HG02763 (cell line): ENCODE data around the gene SMG6.
"Not testable (repeated sequence)": the region's sequence is repeated elsewhere in the genome, so short reads cannot be mapped to it uniquely, and the experiment has no call there.

Experiments used
- ATAC-seq: cut with Tn5 transposase; IDR thresholded peaks from one replicate; pipeline ENCODE4 v1.9.1; 2021; ENCODE audit warnings: mild to moderate bottlenecking, moderate library complexity; ENCODE audit not compliant: unreplicated experiment

SMG6 gene

GRCh38 chr17:2181897-2182448 lies 121.6 kb downstream of the SMG6 start:
- ATAC-seq = no peak

DNA sequence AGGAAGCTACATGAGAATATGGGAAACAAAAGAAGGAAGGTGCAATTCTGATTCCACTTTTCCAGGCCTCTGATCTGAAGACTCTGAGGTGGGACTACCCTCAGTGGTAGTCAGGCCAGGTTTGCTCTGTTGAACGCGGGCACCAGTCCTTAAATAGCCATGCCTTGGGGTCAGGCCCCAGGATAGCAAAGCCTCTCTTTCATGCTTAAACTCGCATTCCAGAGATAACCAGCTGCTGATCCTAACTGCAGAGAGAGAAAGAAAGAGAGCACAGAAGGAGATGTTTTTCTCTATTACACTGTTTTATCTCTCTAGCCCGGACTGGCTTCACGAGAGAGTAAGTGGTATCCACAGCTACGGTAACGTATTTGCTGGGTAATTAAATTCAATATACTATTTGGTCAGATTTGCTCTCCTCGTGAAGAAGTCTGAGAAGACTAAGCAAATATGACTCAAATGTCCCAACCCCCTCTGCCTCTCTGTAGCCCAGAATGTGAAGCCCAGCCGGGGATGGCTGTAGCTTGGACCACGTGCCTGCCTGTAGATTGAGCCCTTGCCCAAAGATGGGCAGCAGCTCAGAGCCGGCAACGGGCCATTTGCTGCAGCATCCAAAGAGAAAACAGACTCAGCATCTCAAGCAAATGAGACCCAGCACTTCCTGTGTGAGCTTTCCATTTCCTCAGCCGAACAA lies 122.2 kb downstream of the SMG6 start:
- no peak for ATAC-seq

- no peak for ATAC-seq
Measured at GRCh38 chr17:2180768-2181167, 122.8 kb downstream of the SMG6 start.

DNA sequence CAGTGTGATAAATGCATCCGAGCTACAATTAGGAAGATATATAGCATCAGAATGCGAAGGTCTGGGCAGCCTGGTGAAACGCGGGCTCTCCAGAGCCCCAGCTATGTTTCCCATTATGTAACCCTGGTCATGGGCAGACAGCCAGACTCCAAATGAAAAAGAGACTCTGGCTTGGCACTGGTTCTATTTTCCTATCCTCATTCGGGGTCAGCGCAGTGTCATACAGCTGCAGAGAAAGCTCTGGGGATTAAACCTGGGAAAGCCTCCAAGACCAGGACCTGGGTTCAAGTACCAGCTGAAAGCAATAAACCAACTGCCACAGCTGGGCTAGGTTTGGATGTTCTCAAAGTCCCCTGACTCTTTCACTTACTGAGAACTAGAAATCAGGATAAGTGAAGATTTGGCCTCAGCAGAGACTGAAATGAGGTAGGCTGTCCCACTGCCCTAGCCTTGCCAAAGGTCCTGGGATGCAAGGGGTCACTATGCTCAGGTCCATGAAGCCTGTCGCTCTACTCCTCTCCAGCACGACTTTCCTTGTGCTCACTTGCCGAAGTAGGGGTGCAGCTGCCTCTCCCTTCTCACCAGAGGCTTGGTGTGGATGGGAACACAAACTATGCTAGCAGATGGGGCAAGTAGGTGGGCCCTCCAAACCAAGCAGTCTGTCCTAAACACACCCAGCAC lies 123.8 kb downstream of the SMG6 start:
- ATAC-seq = no peak

- ATAC-seq = no peak
Measured at GRCh38 chr17:2178798-2179501, 124.6 kb downstream of the SMG6 start.

DNA sequence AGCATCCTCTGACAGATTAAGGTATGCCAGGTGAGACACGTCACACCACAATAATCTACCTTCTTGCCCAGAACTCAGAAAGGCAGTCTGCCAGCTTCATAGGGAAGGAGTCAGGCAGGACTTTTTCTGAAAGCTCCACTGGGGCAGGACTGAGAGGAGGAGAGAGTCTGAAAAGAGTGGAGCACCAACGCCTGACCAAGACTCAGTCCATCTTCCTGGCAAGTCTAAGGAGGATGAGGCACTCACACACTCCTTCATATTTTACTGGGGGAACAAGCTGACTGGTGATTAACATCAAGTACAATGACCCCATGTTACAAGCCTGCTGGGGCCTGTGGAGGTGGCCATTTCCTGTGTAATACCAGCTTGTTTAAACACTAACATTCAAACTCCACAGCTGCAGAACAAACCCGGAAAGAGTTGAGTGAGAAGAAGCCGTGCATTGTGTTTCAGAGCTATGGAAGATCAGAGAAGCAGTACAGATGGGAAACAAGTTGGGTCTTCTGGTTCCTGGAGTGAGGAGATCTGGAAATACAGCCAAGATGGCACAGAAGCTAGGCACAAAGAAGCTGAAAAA lies 126.3 kb downstream of the SMG6 start:
- no peak for ATAC-seq

- ATAC-seq = no peak
Measured at GRCh38 chr17:2176499-2177169, 127.0 kb downstream of the SMG6 start.

DNA sequence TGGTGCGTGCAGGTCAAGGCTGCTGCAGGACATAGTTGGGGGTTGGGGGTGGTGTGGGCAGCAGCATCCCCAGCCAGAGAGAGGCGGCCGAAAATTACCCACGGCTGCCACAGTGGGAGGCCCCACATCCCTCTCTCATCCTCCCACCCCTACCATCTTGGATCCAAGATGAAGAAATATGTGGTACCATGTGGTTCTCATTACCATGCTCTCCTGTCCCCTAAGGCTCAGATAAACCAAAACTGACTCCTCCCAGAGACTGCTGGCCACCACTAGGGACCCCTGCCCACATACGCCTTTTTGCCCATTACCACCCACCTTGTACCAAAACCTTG lies 128.3 kb downstream of the SMG6 start:
- no peak for ATAC-seq

GRCh38 chr17:2174468-2175293 lies 128.9 kb downstream of the SMG6 start:
- ATAC-seq = no peak

DNA sequence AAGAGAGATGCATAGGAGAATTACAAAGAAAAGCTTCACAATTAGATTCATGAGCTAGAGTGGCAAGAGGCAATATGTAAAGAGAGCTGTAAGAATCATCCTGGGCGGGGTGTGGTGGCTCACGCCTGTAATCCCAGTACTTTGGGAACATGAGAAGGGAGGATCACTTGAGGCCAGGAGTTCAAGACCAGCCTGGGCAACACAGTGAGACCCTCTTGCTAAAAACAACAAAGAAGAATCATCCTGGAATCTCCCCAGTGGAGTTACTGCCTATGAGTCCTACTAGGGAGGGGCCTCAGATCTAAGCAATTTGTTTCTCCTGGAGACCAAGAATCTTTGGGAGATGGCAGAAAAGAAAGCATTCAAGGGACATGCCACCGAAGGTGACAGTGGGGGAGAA lies 129.6 kb downstream of the SMG6 start:
- no peak for ATAC-seq

GRCh38 chr17:2172999-2173398 lies 130.6 kb downstream of the SMG6 start:
- no peak for ATAC-seq

DNA sequence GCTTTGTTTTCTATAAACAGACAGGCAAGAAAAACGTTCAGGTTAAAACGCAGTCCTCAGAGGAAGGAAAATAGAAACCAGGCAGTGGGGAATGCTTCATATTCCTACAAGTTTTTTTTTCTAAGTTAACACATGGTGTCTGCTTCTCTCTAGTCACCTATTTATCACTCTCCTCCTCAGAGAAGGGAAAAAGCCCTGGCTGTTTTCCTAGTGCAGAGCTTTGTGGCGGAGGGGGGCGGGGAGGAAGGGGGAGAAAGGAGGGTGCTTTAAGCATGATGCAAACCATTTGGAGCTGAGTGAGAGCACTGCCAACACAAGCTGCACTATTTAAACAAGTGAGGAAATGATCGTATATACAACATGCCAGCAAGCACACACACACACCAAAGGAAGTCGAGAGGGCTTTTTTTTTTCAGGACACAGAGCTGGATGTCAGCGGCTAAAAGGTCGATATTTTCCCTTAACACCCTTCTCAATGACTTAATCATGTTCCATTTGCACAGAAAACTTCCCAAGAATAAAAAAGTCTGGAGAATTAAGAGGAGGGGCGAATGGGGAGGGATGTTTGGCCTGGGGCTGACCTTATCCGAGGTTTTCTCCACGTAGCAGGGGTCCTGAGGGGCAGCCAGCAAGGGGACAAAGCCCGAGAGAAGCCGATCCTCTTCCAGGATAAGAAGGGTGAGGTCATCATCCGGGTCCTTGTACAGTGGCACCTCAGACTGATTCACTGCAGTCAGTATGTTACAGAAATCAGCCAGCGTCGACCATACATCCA lies 131.3 kb downstream of the SMG6 start:
- no peak for ATAC-seq

GRCh38 chr17:2171702-2172076 lies 131.9 kb downstream of the SMG6 start:
- no peak for ATAC-seq

DNA sequence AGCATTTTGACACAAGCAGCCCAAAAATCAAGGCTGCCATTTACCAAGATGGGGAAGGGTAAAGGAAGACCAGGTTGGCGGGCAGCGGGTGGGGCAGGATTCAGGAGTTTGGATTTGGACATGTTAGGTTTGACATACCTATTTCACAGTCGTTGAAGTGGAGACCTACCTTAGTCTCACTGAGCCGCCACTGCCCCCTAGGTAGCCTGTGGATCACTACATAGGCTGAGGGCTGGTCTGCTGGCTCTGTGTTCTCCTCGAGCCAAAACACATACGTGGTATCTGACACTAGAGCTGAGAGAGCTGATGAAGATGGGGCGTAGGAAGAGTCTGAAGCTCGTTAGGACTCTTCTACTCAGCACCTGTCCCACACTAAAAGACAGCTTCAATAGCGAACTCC lies 133.6 kb downstream of the SMG6 start:
- ATAC-seq = no peak

DNA sequence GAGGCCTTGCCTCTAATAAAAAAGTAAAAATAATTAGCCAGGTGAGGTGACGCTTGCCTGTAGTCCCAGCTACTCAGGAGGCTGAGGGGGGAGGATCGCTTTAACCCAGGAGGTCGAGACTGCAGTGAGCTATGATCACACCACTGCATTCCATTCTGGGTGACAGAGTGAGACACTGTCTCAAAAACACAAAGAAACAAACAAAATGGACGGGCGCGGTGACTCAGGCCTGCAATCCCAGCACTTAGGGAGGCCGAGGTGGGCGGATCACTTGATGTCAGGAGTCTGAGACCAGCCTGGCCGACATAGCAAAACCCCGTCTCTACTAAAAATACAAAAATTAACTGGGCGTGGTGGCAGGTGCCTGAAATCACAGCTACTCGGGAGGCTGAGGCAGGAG lies 137.9 kb downstream of the SMG6 start:
- not testable (repeated sequence) for ATAC-seq

- ATAC-seq = no peak
Measured at GRCh38 chr17:2158396-2158780, 145.2 kb downstream of the SMG6 start.

DNA sequence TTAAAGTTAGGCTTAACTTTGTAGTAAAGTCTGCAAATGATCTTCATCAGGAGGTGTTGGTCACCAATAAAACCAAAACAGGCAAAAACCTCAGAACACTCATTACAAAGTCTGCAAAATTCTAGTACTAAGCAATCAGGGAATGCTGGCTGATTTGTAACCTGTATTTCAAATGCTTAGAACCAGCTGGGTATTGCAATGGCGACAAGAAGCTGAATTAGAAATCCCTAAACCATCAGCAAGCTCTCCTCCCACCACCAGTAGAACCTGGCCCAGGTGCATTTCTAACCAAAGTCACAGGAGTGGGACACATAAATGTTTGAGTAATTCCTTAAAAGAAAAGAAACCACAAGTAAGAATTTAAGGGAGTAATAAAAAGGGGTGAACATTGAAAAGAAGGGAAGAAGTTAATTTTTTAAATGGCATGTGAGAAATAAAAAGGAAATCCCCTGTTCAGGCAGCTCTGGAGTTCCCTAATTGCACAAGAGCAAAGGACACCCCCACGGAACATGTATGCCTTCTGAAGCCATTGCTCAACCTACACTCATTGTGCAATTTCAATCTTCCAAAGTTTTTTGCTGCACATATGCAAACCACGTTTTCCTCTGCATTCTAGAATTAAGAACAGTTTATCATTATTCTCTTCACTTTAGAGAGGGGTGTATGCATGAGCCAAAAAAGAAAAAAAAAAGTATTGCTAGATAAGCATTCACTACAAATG lies 145.8 kb downstream of the SMG6 start:
- no peak for ATAC-seq

DNA sequence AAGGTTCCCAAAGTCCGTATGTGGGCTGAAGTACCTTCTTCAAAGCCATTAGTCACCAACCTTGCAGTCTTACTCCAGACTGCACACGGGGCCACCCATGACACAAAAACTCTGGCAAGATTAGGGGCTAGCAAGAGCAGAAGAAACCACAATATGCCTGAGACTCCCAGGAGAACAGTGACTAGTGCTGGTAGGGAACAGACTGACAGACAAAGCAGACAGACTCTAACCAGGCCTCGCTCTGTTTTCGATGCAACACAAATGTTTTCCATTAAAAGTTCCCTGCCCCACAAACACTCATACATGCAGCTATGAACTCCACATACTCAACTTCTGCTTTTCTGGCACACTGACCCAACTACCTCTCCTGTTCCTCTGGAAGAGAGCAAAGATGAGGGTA lies 146.5 kb downstream of the SMG6 start:
- no peak for ATAC-seq

DNA sequence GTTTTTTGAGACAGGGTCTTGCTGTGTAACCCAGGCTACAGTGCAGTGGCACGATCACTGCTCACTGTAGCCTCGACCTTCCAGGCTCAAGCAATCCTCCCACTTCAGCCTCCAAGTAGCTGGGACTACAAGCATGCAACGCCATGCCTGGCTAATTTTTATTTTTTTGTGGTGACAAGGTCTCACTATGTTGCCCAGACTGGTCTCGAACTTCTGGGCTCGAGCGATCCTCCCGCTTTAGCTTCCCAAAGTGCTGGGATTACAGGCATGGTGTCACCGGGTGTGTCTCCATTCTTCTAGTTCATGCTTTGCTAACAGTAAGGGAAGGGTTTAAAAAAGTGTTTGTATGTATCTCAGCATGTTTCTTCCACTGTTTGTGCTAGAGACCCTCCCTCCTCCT lies 146.9 kb downstream of the SMG6 start:
- no peak for ATAC-seq
